Peyer's patch (tissue), 4 donors: ENCODE results near the gene BTN1A1.

Experiments used
- POLR2A ChIP-seq, 2 donors: fragments of 450-650 bp; IDR thresholded peaks; one replicate each; pipeline ENCODE4 v1.5.1; 2017; ENCODE audit warnings: antibody characterized with exemption in 2 of 2, mild to moderate bottlenecking in 2 of 2, moderate library complexity in 2 of 2
- TF ChIP-seq, protein P1 (sequence below), 6 experiments: fragments of 450-650 bp in 4 of 6; fragments of 200-600 bp in 2 of 6; sonication (generic) in 1 of 6; IDR thresholded peaks; one replicate each; pipeline ENCODE4 v1.5.1; 2017 to 2019; ENCODE audit warnings: antibody characterized with exemption in 6 of 6, mild to moderate bottlenecking in 3 of 6, moderate library complexity in 1 of 6

GRCh38 chr6:26478985-26479278 is 21.2 kb upstream of the BTN1A1 start:
- TF ChIP-seq, protein P1, sequence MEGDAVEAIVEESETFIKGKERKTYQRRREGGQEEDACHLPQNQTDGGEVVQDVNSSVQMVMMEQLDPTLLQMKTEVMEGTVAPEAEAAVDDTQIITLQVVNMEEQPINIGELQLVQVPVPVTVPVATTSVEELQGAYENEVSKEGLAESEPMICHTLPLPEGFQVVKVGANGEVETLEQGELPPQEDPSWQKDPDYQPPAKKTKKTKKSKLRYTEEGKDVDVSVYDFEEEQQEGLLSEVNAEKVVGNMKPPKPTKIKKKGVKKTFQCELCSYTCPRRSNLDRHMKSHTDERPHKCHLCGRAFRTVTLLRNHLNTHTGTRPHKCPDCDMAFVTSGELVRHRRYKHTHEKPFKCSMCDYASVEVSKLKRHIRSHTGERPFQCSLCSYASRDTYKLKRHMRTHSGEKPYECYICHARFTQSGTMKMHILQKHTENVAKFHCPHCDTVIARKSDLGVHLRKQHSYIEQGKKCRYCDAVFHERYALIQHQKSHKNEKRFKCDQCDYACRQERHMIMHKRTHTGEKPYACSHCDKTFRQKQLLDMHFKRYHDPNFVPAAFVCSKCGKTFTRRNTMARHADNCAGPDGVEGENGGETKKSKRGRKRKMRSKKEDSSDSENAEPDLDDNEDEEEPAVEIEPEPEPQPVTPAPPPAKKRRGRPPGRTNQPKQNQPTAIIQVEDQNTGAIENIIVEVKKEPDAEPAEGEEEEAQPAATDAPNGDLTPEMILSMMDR (IDR thresholded peaks at IDR 0.05) = no peak
- no peak for TF ChIP-seq POLR2A (IDR thresholded peaks at IDR 0.05)
